Endothelial cell (in vitro differentiated cells): Measurements from ENCODE around the gene ZNF827. TPM values are rescaled to one million over a fixed set of nuclear protein-coding genes. Genes with fewer than 3 reads are reported as not detected.

ENCODE experiments used
- DNase-seq: peaks from one replicate; pipeline ENCODE4 v3.0.0; 2021; ENCODE audit warnings: low spot score
- H3K27ac Mint-ChIP-seq: one replicate; pipeline ENCODE4 v1.8.0; 2021; ENCODE audit warnings: mixed read lengths, inconsistent platforms; ENCODE audit not compliant: unreplicated experiment
- H3K27me3 Mint-ChIP-seq: one replicate; pipeline ENCODE4 v1.8.0; 2021; ENCODE audit warnings: mild to moderate bottlenecking, moderate library complexity, mixed read lengths, inconsistent platforms; ENCODE audit not compliant: unreplicated experiment
- H3K36me3 Mint-ChIP-seq: one replicate; pipeline ENCODE4 v1.8.0; 2021; ENCODE audit warnings: mild to moderate bottlenecking, low read depth, mixed read lengths, inconsistent platforms; ENCODE audit not compliant: unreplicated experiment
- H3K4me1 Mint-ChIP-seq: one replicate; pipeline ENCODE4 v1.8.0; 2021; ENCODE audit warnings: mild to moderate bottlenecking, mixed read lengths, inconsistent platforms; ENCODE audit not compliant: unreplicated experiment
- H3K4me3 Mint-ChIP-seq: one replicate; pipeline ENCODE4 v1.8.0; 2021; ENCODE audit warnings: mild to moderate bottlenecking, mixed read lengths, inconsistent platforms; ENCODE audit not compliant: unreplicated experiment
- H3K9me3 Mint-ChIP-seq: one replicate; pipeline ENCODE4 v1.8.0; 2021; ENCODE audit warnings: mixed read lengths, inconsistent platforms; ENCODE audit not compliant: unreplicated experiment
- CTCF ChIP-seq: fragments of 200-600 bp; sonication (generic); IDR thresholded peaks from one replicate; pipeline ENCODE4 v1.5.0; 2021; ENCODE audit warnings: antibody characterized with exemption; ENCODE audit not compliant: unreplicated experiment
- total RNA-seq: library from RNA; stranded (reverse); fragmentation: NEBNext Ultra II Directional; extraction: Animal tissue kit (Norgen Biotek cat#: 25700); gene quantifications from one replicate; pipeline ENCODE4 v1.2.1, GENCODE V29; 2021; ENCODE audit not compliant: unreplicated experiment

ZNF827 gene
- total RNA-seq, 1 donor from 2014 or later: 22.8 TPM

- Mint-ChIP-seq H3K27me3 (peaks cover 2% of the 10 kb centered on the region), H3K4me1 (peaks cover 18% of the 10 kb centered on the region), H3K4me3 (no peak overlapping the region), H3K36me3 (peaks cover 20% of the 10 kb centered on the region), H3K27ac (no peak overlapping the region), H3K9me3 (no peaks in the 10 kb centered on the region)
- no peak for DNase-seq
- TF ChIP-seq CTCF: no peak
Measured at GRCh38 chr4:145781351-145781750, 157.3 kb downstream of the ZNF827 start.

GRCh38 chr4:145779319-145779801 is 159.3 kb downstream of the ZNF827 start:
- Mint-ChIP-seq H3K27ac (peak overlapping the region; percentile 93), H3K27me3 (peaks cover 2% of the 10 kb centered on the region), H3K9me3 (no peaks in the 10 kb centered on the region), H3K4me3 (no peak overlapping the region), H3K4me1 (peaks cover 25% of the 10 kb centered on the region), H3K36me3 (peaks cover 26% of the 10 kb centered on the region)
- DNase-seq: no peak
- no peak for TF ChIP-seq CTCF

- Mint-ChIP-seq H3K27ac (no peak overlapping the region), H3K27me3 (no peaks in the 10 kb centered on the region), H3K4me1 (peaks cover 29% of the 10 kb centered on the region), H3K9me3 (no peaks in the 10 kb centered on the region), H3K36me3 (peaks cover 24% of the 10 kb centered on the region), H3K4me3 (no peak overlapping the region)
- DNase-seq: no peak
- no peak for TF ChIP-seq CTCF
Measured at GRCh38 chr4:145776208-145776607, 162.4 kb downstream of the ZNF827 start.

- no peaks in the 10 kb centered on the region for H3K27me3 Mint-ChIP-seq
- peaks cover 24% of the 10 kb centered on the region for H3K36me3 Mint-ChIP-seq
- no peak overlapping the region for H3K27ac Mint-ChIP-seq
- no peak for DNase-seq
- no peak for TF ChIP-seq CTCF
- no peaks in the 10 kb centered on the region for H3K9me3 Mint-ChIP-seq
- no peak overlapping the region for H3K4me3 Mint-ChIP-seq
- H3K4me1 Mint-ChIP-seq: peaks cover 26% of the 10 kb centered on the region
Measured at GRCh38 chr4:145775406-145775805, 163.2 kb downstream of the ZNF827 start.

GRCh38 chr4:145774473-145774872 is 164.2 kb downstream of the ZNF827 start:
- TF ChIP-seq CTCF: no peak
- no peaks in the 10 kb centered on the region for H3K9me3 Mint-ChIP-seq
- H3K27ac Mint-ChIP-seq: no peak overlapping the region
- peak overlapping the region; percentile 19 for H3K4me3 Mint-ChIP-seq
- H3K4me1 Mint-ChIP-seq: peaks cover 21% of the 10 kb centered on the region
- no peak for DNase-seq
- peaks cover 24% of the 10 kb centered on the region for H3K36me3 Mint-ChIP-seq
- H3K27me3 Mint-ChIP-seq: no peaks in the 10 kb centered on the region
